Hepatocyte (in vitro differentiated cells): ENCODE measurements around the gene SAC3D1.

Source experiments
- EZH2 ChIP-seq: fragments of 200-600 bp; sonication (generic); IDR thresholded peaks from 2 replicates; pipeline ENCODE4 v1.6.1; 2016; ENCODE audit warnings: antibody characterized with exemption, mild to moderate bottlenecking, borderline replicate concordance
- EZH2phosphoT487 ChIP-seq: fragments of 200-600 bp; sonication (generic); IDR thresholded peaks from one replicate; pipeline ENCODE4 v1.6.1; 2018; ENCODE audit warnings: antibody characterized with exemption, mild to moderate bottlenecking, low read depth, moderate library complexity; ENCODE audit not compliant: unreplicated experiment, severe bottlenecking
- TF ChIP-seq, protein P1 (sequence below): fragments of 200-600 bp; sonication (generic); IDR thresholded peaks from 2 replicates; pipeline ENCODE4 v1.5.1; 2016; ENCODE audit warnings: antibody characterized with exemption, mild to moderate bottlenecking; ENCODE audit not compliant: poor library complexity

- TF ChIP-seq EZH2phosphoT487 (no peak), EZH2 (no peak)
- TF ChIP-seq, protein P1, sequence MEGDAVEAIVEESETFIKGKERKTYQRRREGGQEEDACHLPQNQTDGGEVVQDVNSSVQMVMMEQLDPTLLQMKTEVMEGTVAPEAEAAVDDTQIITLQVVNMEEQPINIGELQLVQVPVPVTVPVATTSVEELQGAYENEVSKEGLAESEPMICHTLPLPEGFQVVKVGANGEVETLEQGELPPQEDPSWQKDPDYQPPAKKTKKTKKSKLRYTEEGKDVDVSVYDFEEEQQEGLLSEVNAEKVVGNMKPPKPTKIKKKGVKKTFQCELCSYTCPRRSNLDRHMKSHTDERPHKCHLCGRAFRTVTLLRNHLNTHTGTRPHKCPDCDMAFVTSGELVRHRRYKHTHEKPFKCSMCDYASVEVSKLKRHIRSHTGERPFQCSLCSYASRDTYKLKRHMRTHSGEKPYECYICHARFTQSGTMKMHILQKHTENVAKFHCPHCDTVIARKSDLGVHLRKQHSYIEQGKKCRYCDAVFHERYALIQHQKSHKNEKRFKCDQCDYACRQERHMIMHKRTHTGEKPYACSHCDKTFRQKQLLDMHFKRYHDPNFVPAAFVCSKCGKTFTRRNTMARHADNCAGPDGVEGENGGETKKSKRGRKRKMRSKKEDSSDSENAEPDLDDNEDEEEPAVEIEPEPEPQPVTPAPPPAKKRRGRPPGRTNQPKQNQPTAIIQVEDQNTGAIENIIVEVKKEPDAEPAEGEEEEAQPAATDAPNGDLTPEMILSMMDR: no peak
These were observed 23.8 kb downstream of the SAC3D1 start for GRCh38 chr11:65064847-65065240.
